ENCODE measurements around the gene SYTL1. TPM values are rescaled to one million over a fixed set of nuclear protein-coding genes. Genes with fewer than 3 reads are reported as not detected.

The SYTL1 gene
- total RNA-seq, 1 donor from 2014 or later, result 56.2 TPM

DNA sequence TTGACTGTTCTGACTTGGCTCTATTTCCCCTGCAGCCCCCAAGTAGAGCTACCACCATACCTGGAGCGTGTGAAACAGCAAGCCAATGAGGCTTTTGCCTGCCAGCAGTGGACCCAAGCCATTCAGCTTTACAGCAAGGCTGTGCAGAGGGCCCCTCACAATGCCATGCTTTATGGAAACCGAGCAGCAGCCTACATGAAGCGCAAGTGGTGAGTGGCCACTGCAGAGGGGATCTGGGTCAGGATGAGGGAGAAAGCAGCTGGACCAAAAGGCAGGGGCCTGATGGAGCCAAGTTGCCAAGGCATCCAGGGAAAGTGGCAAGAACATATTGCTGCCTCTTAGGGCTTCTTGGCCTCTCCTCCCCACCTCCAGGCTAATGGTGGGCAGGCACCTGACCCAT lies 43.9 kb upstream of the SYTL1 start:
- Histone ChIP-seq H3K27ac (peak overlapping the region; percentile 90), H3K36me3 (peaks cover 0 to 46% of the 10 kb centered on the region in 2 donors), H3K9me3 (no peaks in the 10 kb centered on the region), H3K4me1 (peaks cover 41% of the 10 kb centered on the region), H3K27me3 (no peaks in the 10 kb centered on the region), H3K4me3 (no peak overlapping the region)
- TF ChIP-seq CTCF (IDR thresholded peaks at IDR 0.05), result no peak
- TF ChIP-seq POLR2AphosphoS5 (IDR thresholded peaks at IDR 0.05; ENCODE audit: insufficient read depth in 1 of 2, low read depth in 1 of 2), result no peak
- no peak for TF ChIP-seq POLR2A (IDR thresholded peaks at IDR 0.05)
- intact Hi-C loops (cut with DNase I), result no loop called here
- DNase-seq (ENCODE audit: extremely low spot score in 2 of 2), result no peak

DNA sequence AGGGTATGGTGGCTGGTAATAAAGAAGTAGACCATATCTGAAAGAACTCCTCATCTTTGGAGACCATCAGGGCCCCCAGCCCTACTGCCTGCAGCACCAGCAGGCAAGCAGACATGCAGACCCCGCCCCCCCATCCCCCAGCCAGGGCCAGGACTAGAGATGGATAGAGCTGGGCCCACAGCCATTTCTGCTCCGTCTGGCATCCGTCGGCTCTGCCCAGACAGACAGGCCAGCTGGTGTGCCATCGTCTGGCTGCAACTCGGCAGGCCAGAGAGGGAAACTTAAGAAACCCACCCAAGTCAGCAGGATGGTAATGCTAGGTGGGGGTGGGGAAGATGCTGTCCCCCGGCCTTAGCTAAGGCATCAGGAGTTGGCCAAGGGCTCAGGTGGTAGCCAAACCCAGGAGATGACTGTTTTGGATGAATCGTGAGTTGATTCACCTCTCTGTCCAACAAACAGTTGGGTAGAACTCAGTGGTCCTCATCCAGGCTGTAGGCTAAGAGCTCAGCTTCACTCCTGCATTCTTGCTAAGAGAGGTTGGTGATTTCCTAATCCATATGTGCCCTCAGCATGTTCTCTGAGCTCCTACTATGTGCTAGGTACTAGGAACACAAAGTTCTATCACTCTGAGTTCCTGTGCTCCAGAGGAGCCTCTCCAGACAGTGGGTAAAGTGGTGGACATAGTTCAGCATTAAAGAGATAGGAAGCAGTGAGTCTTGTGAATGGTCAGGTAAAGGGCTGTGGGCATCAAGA lies 43.0 kb upstream of the SYTL1 start:
- intact Hi-C loops (cut with DNase I), result no loop called here
- peaks cover 41% of the 10 kb centered on the region for H3K4me1 ChIP-seq
- no peak for DNase-seq (ENCODE audit: extremely low spot score in 2 of 2)
- no peaks in the 10 kb centered on the region for H3K9me3 ChIP-seq
- TF ChIP-seq POLR2A (IDR thresholded peaks at IDR 0.05), result no peak
- no peak for TF ChIP-seq POLR2AphosphoS5 (IDR thresholded peaks at IDR 0.05; ENCODE audit: insufficient read depth in 1 of 2, low read depth in 1 of 2)
- H3K4me3 ChIP-seq, result no peak overlapping the region
- peaks cover 0 to 45% of the 10 kb centered on the region in 2 donors for H3K36me3 ChIP-seq
- peak overlapping the region; percentile 90 for H3K27ac ChIP-seq
- no peaks in the 10 kb centered on the region for H3K27me3 ChIP-seq

DNA sequence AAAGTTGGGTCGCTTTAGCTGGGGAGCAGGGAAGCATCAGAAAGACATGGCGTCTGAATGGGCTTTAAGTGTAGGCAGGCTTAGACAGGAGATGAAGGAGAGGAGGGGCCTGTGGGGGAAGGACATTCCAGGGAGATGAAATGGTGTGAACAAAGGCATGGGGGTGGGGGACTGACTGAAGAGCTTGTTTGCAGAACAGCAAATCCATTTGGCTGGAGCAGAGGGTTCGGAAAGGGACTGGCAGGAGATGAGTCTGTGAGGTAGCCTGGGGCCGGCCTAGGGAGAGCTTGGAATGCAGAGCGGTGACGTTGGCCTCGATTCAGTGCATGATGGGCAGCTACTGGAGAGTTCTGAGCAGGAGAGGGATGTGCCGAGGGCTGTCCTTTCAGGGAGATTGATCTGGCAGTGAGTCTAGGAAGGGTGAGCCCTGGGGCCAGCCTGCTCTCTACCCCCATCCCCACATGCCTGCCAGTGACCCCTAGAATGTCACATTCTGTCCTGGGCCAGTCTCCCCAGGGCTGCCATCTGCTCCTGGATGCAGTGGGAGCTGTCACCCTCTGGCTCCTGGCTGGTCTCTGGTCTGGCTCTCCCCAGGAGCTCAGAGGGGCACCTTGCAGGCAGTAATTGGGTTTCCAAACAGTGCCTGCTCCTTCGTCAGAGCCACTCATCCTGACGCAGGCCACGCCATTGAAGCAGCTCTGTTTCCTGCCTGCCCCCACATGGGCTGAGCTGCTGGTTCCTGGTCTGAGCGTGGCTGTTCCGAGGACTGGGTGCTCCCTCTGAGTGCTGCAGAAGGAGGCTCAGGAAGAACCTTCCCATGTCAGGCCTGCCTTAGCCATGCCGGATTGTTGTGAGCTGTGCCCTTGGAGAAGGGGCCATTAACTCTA lies 42.2 kb upstream of the SYTL1 start:
- peak overlapping the region; percentile 90 for H3K27ac ChIP-seq
- intact Hi-C loops (cut with DNase I), result loop anchor here (2.0 to 10.0 kb wide), 3 partner anchors 95 to 365 kb away; partner anchors contain the start of gene AHDC1

DNA sequence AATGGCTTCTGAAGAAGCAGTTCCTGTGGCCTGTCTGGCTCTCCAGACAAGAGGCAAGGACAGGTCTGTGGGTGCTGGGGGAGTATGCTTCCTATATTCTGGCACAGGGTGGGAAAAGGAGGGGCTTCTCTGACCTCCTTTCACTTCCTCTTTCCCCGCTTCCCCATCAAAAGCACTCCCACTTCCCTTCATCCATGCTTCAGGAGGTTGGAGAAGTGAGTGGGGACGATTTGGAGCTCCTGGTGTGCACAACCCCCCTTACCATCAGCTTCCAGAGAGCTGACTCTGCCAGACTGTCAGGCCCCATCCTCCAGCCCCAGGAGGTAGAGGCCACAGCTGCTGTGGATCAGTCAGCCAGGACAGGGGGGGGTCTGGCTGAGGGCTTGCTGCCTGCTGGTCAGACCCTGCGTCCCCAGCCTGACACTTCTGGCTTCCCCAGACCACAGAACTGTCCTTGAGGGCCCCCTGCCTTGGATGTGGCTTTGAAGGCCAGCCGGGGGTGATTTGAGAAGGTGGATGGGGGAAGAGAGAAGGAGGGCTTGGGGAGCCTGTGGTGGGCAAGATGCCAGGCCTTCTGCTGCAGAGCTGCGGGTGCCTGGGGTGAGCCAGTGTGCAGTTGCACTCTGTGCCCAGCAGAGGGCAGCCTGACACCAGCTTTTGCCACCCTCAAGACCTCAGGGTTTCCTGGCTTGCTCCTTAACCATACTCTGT lies 41.3 kb upstream of the SYTL1 start:
- TF ChIP-seq CTCF (IDR thresholded peaks at IDR 0.05) (peak; percentile 95 to 99 (median 99)), POLR2AphosphoS5 (IDR thresholded peaks at IDR 0.05; ENCODE audit: insufficient read depth in 1 of 2, low read depth in 1 of 2) (peak; percentile 41 to 62), POLR2A (IDR thresholded peaks at IDR 0.05) (no peak)
- intact Hi-C loops (cut with DNase I), result loop anchor here (2.0 to 10.0 kb wide), 3 partner anchors 94 to 364 kb away; partner anchors contain the start of gene AHDC1
- DNase-seq (ENCODE audit: extremely low spot score in 2 of 2), result peak in 1 of 2 donors; percentile 93
- Histone ChIP-seq H3K4me3 (no peak overlapping the region), H3K36me3 (peaks cover 0 to 48% of the 10 kb centered on the region in 2 donors), H3K27ac (peak overlapping the region; percentile 90), H3K4me1 (peaks cover 41% of the 10 kb centered on the region), H3K27me3 (no peaks in the 10 kb centered on the region), H3K9me3 (no peaks in the 10 kb centered on the region)

More for the DNA sequence above, 42.2 kb upstream of the SYTL1 start:
- no peaks in the 10 kb centered on the region for H3K9me3 ChIP-seq
- DNase-seq (ENCODE audit: extremely low spot score in 2 of 2), result peak in 1 of 2 donors; percentile 98
- TF ChIP-seq POLR2A (IDR thresholded peaks at IDR 0.05), result no peak
- peak; percentile 50 to 57 for TF ChIP-seq POLR2AphosphoS5 (IDR thresholded peaks at IDR 0.05; ENCODE audit: insufficient read depth in 1 of 2, low read depth in 1 of 2)
- H3K4me1 ChIP-seq, result peaks cover 41% of the 10 kb centered on the region
- peaks cover 0 to 45% of the 10 kb centered on the region in 2 donors for H3K36me3 ChIP-seq
- H3K4me3 ChIP-seq, result no peak overlapping the region
- H3K27me3 ChIP-seq, result no peaks in the 10 kb centered on the region

- intact Hi-C loops (cut with DNase I), result loop anchor here (2.0 to 10.0 kb wide), 3 partner anchors 94 to 364 kb away; partner anchors contain the start of gene AHDC1
- no peak for DNase-seq (ENCODE audit: extremely low spot score in 2 of 2)
- TF ChIP-seq POLR2AphosphoS5 (IDR thresholded peaks at IDR 0.05; ENCODE audit: insufficient read depth in 1 of 2, low read depth in 1 of 2), result no peak
- no peaks in the 10 kb centered on the region for H3K27me3 ChIP-seq
- H3K4me3 ChIP-seq, result no peak overlapping the region
- peaks cover 41% of the 10 kb centered on the region for H3K4me1 ChIP-seq
- H3K27ac ChIP-seq, result peak overlapping the region; percentile 90
- H3K9me3 ChIP-seq, result no peaks in the 10 kb centered on the region
- peaks cover 0 to 51% of the 10 kb centered on the region in 2 donors for H3K36me3 ChIP-seq
Observed at GRCh38 chr1:27301052-27301422, 40.8 kb upstream of the SYTL1 start.
